ENCODE results near the gene CENPS. TPM values are rescaled to one million over a fixed set of nuclear protein-coding genes. Genes with fewer than 3 reads are reported as not detected.

The CENPS gene
- total RNA-seq, 1 experiment from 2014 or later = 16.3 TPM

DNA sequence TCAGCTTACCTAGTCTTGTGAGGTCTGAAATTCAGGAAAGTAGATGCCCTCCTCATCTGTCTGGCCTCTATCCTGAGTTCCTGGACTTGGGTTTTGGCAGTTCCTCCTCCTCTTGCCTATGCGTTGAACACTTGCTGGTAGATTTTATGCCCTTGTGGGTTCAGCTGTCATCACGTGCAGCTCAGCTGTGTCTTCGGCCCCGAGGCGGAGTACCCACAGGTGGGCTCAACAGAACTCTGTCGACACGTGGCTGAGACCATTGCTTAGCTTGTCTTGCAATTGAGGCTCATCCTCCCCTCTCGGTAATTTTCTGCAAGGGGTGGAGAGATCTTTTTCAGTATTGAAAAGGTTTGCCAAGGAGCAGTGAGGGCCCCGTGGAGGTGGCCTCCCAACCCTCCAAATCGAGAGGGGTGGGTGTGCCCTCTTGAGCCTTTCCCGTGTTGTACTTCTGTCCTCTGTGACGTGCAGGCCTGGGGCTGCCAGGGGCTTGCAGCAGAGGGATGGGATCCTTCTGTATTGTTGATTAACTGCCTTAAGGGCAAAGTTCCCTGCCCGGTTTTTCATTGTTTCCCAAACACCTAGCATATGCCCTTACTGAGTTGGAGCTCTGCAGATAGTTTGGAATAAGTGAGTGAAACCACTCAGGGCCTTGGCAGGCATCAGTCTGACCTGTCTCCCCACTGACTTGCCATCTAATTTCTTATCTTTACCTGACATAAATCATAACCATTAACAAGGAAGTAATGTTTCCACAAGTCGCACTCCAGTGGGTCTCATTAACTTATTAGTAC is 2.9 kb downstream of the CENPS start:
- H4K20me1 ChIP-seq (ENCODE audit: low read length) = no peaks in the 10 kb centered on the region
- CTCF ChIA-PET = interaction anchor here (0.7 kb wide), 1 partner anchor 90 kb away, joined by 3 read pairs; no protein-coding TSS in a partner anchor
- no TSS peak for BruUV-seq (replicated peaks)
- peaks cover 8% of the 10 kb centered on the region; the same call in 1 of the 2 replicates for H3K4me1 ChIP-seq (ENCODE audit: insufficient read depth, low read length)
- no peaks in the 10 kb centered on the region for H3K9me3 ChIP-seq (ENCODE audit: low read length)
- DNase-seq = no peak
- peaks cover 16% of the 10 kb centered on the region for H3K79me2 ChIP-seq (ENCODE audit: low read length)
- H3K4me2 ChIP-seq (ENCODE audit: low read length) = no peak overlapping the region
- ATAC-seq = no peak
- H3K9ac ChIP-seq (ENCODE audit: low read length) = no peak overlapping the region
- H3K27me3 ChIP-seq (ENCODE audit: low read length) = no peaks in the 10 kb centered on the region
- no peak overlapping the region for H3K27ac ChIP-seq (ENCODE audit: low read length)
- intact Hi-C loops (cut with micrococcal nuclease) = no loop called here
- no peak overlapping the region for H2AFZ ChIP-seq (ENCODE audit: low read length)
- H3K36me3 ChIP-seq (ENCODE audit: low read depth, low read length) = no peaks in the 10 kb centered on the region
- POLR2A ChIA-PET (ENCODE audit: unreplicated experiment) = no interaction called here
- TF ChIP-seq, protein P1, sequence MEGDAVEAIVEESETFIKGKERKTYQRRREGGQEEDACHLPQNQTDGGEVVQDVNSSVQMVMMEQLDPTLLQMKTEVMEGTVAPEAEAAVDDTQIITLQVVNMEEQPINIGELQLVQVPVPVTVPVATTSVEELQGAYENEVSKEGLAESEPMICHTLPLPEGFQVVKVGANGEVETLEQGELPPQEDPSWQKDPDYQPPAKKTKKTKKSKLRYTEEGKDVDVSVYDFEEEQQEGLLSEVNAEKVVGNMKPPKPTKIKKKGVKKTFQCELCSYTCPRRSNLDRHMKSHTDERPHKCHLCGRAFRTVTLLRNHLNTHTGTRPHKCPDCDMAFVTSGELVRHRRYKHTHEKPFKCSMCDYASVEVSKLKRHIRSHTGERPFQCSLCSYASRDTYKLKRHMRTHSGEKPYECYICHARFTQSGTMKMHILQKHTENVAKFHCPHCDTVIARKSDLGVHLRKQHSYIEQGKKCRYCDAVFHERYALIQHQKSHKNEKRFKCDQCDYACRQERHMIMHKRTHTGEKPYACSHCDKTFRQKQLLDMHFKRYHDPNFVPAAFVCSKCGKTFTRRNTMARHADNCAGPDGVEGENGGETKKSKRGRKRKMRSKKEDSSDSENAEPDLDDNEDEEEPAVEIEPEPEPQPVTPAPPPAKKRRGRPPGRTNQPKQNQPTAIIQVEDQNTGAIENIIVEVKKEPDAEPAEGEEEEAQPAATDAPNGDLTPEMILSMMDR (conservative IDR thresholded peaks at IDR 0.05; ENCODE audit: low read depth, low read length) = no peak
- TF ChIP-seq EZH2phosphoT487 (IDR thresholded peaks at IDR 0.05; ENCODE audit: borderline replicate concordance, low read length) = no peak
- TF ChIP-seq EZH2 (IDR thresholded peaks at IDR 0.05; ENCODE audit: low read length, unreplicated experiment) = no peak
- no peak overlapping the region for H3K4me3 ChIP-seq (ENCODE audit: low read length)
- no peaks in the 10 kb centered on the region for H3K9me2 ChIP-seq (replicated peaks; ENCODE audit: low read length)
- H3F3A ChIP-seq (ENCODE audit: low read length, unreplicated experiment) = no peaks in the 10 kb centered on the region

DNA sequence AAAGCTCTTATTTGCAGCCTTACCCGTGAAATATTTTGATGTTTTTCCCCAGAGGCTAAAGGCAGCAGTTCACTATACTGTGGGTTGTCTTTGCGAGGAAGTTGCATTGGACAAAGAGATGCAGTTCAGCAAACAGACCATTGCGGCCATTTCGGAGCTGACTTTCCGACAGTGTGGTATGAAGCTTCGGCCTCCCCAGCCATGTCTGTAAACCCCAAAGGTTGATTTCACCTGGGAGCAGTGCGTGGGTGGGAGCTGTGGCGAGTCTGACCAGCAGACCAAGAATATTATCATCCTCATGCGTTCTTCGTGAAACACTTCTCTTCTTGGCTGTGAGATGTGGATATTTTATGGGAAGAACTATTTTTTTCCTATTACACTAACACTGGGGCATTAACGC is 3.6 kb downstream of the CENPS start:
- ChIA-PET CTCF (no interaction called here), POLR2A (ENCODE audit: unreplicated experiment) (no interaction called here)
- Histone ChIP-seq H4K20me1 (ENCODE audit: low read length) (no peaks in the 10 kb centered on the region), H3K4me2 (ENCODE audit: low read length) (no peak overlapping the region), H3K4me1 (ENCODE audit: insufficient read depth, low read length) (peaks cover 8% of the 10 kb centered on the region; the same call in 1 of the 2 replicates), H3K9ac (ENCODE audit: low read length) (no peak overlapping the region), H3K27ac (ENCODE audit: low read length) (no peak overlapping the region), H3K4me3 (ENCODE audit: low read length) (no peak overlapping the region), H3F3A (ENCODE audit: low read length, unreplicated experiment) (no peaks in the 10 kb centered on the region), H3K36me3 (ENCODE audit: low read depth, low read length) (no peaks in the 10 kb centered on the region), H2AFZ (ENCODE audit: low read length) (no peak overlapping the region), H3K9me3 (ENCODE audit: low read length) (no peaks in the 10 kb centered on the region), H3K79me2 (ENCODE audit: low read length) (peaks cover 16% of the 10 kb centered on the region), H3K27me3 (ENCODE audit: low read length) (no peaks in the 10 kb centered on the region), H3K9me2 (replicated peaks; ENCODE audit: low read length) (no peaks in the 10 kb centered on the region)
- intact Hi-C loops (cut with micrococcal nuclease) = no loop called here
- DNase-seq (no peak), ATAC-seq (no peak)
- BruUV-seq (replicated peaks) = no TSS peak
- TF ChIP-seq EZH2phosphoT487 (IDR thresholded peaks at IDR 0.05; ENCODE audit: borderline replicate concordance, low read length) = no peak

DNA sequence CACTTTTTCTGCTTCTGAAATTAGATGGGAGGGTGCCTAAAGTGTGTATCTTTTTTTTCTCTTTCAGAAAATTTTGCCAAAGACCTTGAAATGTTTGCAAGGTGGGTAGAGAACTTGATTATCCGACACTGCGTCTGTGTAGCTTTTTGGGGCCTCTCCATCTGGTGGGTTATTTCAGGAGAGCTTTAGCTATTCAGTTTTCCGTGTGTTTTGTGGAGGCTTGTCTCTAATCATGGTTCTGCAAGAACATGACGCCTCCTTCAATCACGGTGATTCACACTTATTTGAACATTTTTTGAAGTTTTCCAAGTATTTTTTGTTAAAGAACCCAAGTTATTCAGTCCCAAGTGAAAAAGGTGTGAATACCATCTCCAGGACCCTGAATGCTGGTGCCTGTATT is 4.4 kb downstream of the CENPS start:
- no peaks in the 10 kb centered on the region for H3K27me3 ChIP-seq (ENCODE audit: low read length)
- no peak overlapping the region for H3K4me3 ChIP-seq (ENCODE audit: low read length)
- no peaks in the 10 kb centered on the region for H4K20me1 ChIP-seq (ENCODE audit: low read length)
- POLR2A ChIA-PET (ENCODE audit: unreplicated experiment) = no interaction called here
- TF ChIP-seq EZH2 (IDR thresholded peaks at IDR 0.05; ENCODE audit: low read length, unreplicated experiment) (no peak), EZH2phosphoT487 (IDR thresholded peaks at IDR 0.05; ENCODE audit: borderline replicate concordance, low read length) (no peak)
- TF ChIP-seq, protein P1 (conservative IDR thresholded peaks at IDR 0.05; ENCODE audit: low read depth, low read length) = no peak
- H3K9ac ChIP-seq (ENCODE audit: low read length) = no peak overlapping the region
- H3K4me1 ChIP-seq (ENCODE audit: insufficient read depth, low read length) = peaks cover 5% of the 10 kb centered on the region; the same call in 1 of the 2 replicates
- no peak for ATAC-seq
- no peaks in the 10 kb centered on the region for H3F3A ChIP-seq (ENCODE audit: low read length, unreplicated experiment)
- H3K9me2 ChIP-seq (replicated peaks; ENCODE audit: low read length) = no peaks in the 10 kb centered on the region
- no peak overlapping the region for H3K4me2 ChIP-seq (ENCODE audit: low read length)
- H2AFZ ChIP-seq (ENCODE audit: low read length) = no peak overlapping the region
- BruUV-seq (replicated peaks) = no TSS peak
- H3K27ac ChIP-seq (ENCODE audit: low read length) = no peak overlapping the region
- no peaks in the 10 kb centered on the region for H3K9me3 ChIP-seq (ENCODE audit: low read length)
- H3K36me3 ChIP-seq (ENCODE audit: low read depth, low read length) = no peaks in the 10 kb centered on the region
- CTCF ChIA-PET = no interaction called here
- intact Hi-C loops (cut with micrococcal nuclease) = no loop called here
- H3K79me2 ChIP-seq (ENCODE audit: low read length) = peaks cover 16% of the 10 kb centered on the region
- DNase-seq = no peak

Data from PC-3 (cell line).